MG63 (cell line): ENCODE data around the gene SSBP4. TPM values are rescaled to one million over a fixed set of nuclear protein-coding genes. Genes with fewer than 3 reads are reported as not detected.
A peak's percentile ranks its signal among the peaks of the same experiment; 100 is the strongest.
"Not testable (repeated sequence)": the region's sequence is repeated elsewhere in the genome, so short reads cannot be mapped to it uniquely, and the experiment has no call there.

Experiments used
- DNase-seq: peaks from one replicate; pipeline ENCODE4 v3.0.0-alpha.2; 2020
- H3K27me3 ChIP-seq: fragments of 250-450 bp; sonication (Bioruptor Pico); 2 replicates; pipeline ENCODE4 v1.5.1; 2020; ENCODE audit warnings: mild to moderate bottlenecking, moderate library complexity
- H3K36me3 ChIP-seq: fragments of 250-450 bp; sonication (Bioruptor Pico); 2 replicates; pipeline ENCODE4 v1.5.1; 2020; ENCODE audit warnings: mild to moderate bottlenecking, moderate library complexity
- H3K4me3 ChIP-seq: fragments of 250-450 bp; sonication (Bioruptor Pico); 2 replicates; pipeline ENCODE4 v1.5.1; 2020; ENCODE audit warnings: mild to moderate bottlenecking, moderate library complexity
- H3K9me3 ChIP-seq: fragments of 250-450 bp; sonication (Bioruptor Pico); 2 replicates; pipeline ENCODE4 v1.5.1; 2020; ENCODE audit warnings: mild to moderate bottlenecking, moderate library complexity
- total RNA-seq: library from RNA; depleted of rRNA; stranded (reverse); fragments of >200 nt; shearing (Covaris generic); gene quantifications from 2 replicates; pipeline ENCODE4 v1.2.3, GENCODE V29; 2014; ENCODE audit warnings: low replicate concordance; rRNA removed

SSBP4 gene
- 187 and 203 TPM in 2 replicates for total RNA-seq

GRCh38 chr19:18419195-18419698 lies at the start of gene SSBP4:
SSBP4 (plus strand) TSS chr19:18419398; CDS start chr19:18419649, 251 bp downstream.
- Histone ChIP-seq H3K27me3 (no peaks in the 10 kb centered on the region), H3K36me3 (peaks cover 32% of the 10 kb centered on the region), H3K9me3 (no peaks in the 10 kb centered on the region), H3K4me3 (peak within 1 kb of the TSS; percentile 77)
- DNase-seq = peak; percentile 80

DNA sequence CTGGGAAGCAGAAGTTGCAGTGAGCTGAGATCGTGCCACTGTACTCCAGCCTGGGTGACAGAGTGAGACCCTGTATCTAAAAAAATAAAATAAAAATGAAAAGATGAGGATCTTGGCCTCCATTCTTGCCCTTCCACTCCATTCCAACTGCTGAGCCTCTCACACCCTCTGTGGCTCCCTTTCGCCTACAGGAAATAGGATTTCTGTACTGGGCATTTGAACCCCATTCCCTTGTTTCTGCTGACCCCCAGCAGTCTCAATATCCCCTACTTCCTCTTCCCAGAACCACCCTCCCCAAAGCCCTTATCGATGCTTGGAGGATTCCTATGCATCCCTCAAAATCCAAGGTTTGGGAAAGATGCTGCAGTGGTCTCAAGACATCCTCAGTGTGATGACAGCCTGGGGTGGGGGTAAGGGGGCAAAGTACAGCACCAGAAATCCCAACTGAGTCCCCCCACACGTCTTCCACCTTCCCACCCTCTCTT lies 45.7 kb upstream of the SSBP4 start:
- Histone ChIP-seq H3K4me3 (no peak overlapping the region), H3K27me3 (no peaks in the 10 kb centered on the region), H3K9me3 (no peaks in the 10 kb centered on the region), H3K36me3 (no peaks in the 10 kb centered on the region)
- DNase-seq = no peak

- Histone ChIP-seq H3K9me3 (no peaks in the 10 kb centered on the region), H3K27me3 (no peaks in the 10 kb centered on the region)
- peak; percentile 99 for DNase-seq
Observed at GRCh38 chr19:18373892-18374629, 45.1 kb upstream of the SSBP4 start.

DNA sequence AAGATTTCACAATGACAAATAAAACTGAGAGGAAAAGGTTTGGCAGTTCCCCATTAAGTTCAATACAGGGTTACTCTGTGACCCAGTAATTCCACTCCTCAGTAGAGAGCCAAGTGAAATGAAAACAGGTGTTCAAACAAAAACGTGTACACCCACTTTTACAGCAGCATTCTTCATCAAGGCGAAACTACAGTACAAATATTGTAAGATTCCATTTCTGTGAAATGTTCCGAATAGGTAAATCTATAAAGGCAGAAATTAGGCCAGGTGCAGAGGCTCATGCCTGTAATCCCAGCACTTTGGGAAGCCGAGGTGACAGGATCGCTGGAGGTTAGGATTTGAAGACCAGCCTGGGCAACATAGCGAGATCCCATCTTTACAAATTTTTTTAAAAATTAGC lies 42.2 kb upstream of the SSBP4 start:
- H3K4me3 ChIP-seq = no peak overlapping the region
- H3K36me3 ChIP-seq = no peaks in the 10 kb centered on the region
- no peaks in the 10 kb centered on the region for H3K27me3 ChIP-seq
- no peaks in the 10 kb centered on the region for H3K9me3 ChIP-seq
- DNase-seq = no peak

More at GRCh38 chr19:18373892-18374629, 45.1 kb upstream of the SSBP4 start:
- H3K4me3 ChIP-seq = no peak overlapping the region
- H3K36me3 ChIP-seq = no peaks in the 10 kb centered on the region

GRCh38 chr19:18379803-18380747 lies 39.1 kb upstream of the SSBP4 start:
- peak; percentile 99 for DNase-seq
- Histone ChIP-seq H3K27me3 (no peaks in the 10 kb centered on the region), H3K9me3 (no peaks in the 10 kb centered on the region), H3K36me3 (no peaks in the 10 kb centered on the region), H3K4me3 (no peak overlapping the region)

DNA sequence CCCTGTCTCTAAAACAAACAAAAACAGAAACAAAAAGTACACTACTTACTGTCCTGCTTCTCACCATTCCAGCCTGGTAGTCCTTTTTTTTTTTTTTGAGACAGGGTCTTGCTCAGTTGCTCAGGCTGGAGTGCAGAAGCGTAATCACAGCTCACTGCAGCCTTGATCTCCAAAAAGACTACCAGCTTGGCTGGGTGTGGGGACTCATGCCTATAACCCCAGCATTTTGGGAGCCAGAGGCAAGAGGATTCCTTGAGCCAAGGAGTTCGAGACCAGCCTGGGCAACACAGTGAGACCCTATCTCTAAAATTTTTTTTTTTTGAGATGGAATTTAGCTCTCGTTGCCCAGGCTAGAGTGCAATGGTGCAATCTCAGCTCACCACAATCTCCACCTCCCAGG lies 38.4 kb upstream of the SSBP4 start:
- Histone ChIP-seq H3K4me3 (no peak overlapping the region), H3K27me3 (no peaks in the 10 kb centered on the region), H3K36me3 (no peaks in the 10 kb centered on the region), H3K9me3 (no peaks in the 10 kb centered on the region)
- no peak for DNase-seq

DNA sequence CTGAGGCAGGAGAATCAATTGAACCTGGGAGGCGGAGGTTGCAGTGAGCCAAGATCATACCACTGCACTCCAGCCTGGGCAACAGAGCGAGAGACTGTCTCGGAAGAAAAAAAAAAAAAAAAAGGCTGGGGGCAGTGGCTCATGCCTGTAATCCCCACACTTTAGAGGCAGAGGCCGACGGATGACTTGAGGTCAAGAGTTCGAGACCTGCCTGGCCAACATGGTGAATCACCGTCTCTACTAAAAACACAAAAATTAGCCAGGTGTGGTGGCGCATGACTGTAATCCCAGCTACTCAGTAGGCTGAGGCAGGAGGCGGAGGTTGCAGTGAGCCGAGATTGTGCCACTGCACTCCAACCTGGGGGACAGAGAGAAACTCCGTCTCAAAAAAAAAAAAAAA lies 35.6 kb upstream of the SSBP4 start:
- H3K9me3 ChIP-seq, H3K27me3 ChIP-seq, DNase-seq, H3K36me3 ChIP-seq, H3K4me3 ChIP-seq: not testable (repeated sequence)

GRCh38 chr19:18384775-18385174 lies 34.4 kb upstream of the SSBP4 start:
- H3K9me3 ChIP-seq = no peaks in the 10 kb centered on the region
- no peaks in the 10 kb centered on the region for H3K27me3 ChIP-seq
- peaks cover 4% of the 10 kb centered on the region; the same call in 1 of the 2 replicates for H3K36me3 ChIP-seq
- no peak for DNase-seq
- no peak overlapping the region for H3K4me3 ChIP-seq

GRCh38 chr19:18385359-18385674 lies 33.9 kb upstream of the SSBP4 start:
- DNase-seq = no peak
- no peaks in the 10 kb centered on the region for H3K9me3 ChIP-seq
- no peak overlapping the region for H3K4me3 ChIP-seq
- no peaks in the 10 kb centered on the region for H3K27me3 ChIP-seq
- H3K36me3 ChIP-seq = peaks cover 4% of the 10 kb centered on the region; the same call in 1 of the 2 replicates

DNA sequence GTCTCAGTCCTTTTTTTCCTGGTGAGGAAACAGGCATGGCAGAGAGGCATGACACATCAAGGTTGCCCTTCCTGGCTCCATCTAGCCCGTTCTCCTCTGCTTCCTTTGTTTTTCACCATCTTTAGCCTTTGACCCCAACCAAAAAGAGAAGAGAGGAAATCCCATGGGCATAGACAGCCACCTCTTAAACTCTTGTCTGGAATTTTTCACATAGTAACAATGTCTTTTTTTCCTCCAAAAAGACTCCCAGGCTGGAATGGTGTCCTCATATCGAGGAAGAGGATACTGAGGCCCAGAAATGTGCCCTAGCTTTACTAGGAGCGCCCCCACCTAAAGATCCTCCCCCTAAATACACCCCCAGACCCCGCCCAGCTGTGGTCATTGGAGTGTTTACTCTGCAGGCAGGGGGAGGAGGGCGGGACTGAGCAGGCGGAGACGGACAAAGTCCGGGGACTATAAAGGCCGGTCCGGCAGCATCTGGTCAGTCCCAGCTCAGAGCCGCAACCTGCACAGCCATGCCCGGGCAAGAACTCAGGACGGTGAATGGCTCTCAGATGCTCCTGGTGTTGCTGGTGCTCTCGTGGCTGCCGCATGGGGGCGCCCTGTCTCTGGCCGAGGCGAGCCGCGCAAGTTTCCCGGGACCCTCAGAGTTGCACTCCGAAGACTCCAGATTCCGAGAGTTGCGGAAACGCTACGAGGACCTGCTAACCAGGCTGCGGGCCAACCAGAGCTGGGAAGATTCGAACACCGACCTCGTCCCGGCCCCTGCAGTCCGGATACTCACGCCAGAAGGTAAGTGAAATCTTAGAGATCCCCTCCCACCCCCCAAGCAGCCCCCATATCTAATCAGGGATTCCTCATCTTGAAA lies 33.3 kb upstream of the SSBP4 start, which contains the start of gene GDF15:
Gene GDF15 (plus strand): TSS at position 484 of the 868 bp plus-strand sequence. CDS start 32 bp downstream, at position 516.
- no peaks in the 10 kb centered on the region for H3K27me3 ChIP-seq
- peak within 1 kb of the TSS; percentile 47 for H3K4me3 ChIP-seq
- DNase-seq = peak; percentile 82
- H3K36me3 ChIP-seq = peaks cover 4% of the 10 kb centered on the region; the same call in 1 of the 2 replicates
- H3K9me3 ChIP-seq = no peaks in the 10 kb centered on the region

DNA sequence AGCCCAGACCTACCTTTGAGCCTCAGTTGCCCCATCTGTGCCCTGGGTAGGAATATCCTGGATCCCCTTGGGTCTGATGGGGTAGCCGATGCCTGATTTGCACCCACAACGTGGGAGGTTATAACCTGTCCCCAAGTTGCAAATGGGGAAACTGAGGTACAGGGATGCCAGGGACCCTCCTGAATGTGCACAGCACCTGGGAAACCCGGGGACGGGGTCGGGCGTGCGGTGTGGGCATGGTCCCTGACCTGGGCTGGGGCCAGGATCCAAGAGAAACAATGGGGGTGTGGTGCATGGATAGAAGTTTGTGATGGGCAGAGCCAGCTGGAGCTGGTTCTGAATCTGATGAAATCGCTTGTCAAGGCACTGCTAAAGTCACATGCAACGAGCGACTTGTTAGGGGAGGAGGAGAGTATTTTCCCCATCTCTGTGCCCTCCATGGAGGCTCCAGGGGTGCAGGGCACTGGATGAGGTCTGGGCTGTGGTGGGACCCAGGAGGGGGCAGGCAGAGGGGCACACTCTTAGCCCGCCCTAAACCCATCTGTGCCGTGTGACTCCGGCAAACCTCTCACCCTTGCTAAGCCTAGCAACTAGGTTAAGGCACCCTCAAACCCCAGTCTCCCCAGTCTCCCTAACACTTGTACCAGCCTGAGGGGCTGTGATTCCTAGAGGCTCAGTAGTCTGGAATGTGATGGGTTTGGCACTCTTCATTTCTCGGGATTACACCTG lies 32.5 kb upstream of the SSBP4 start:
- DNase-seq = peak; percentile 44
- peak overlapping the region; percentile 47 for H3K4me3 ChIP-seq
- peaks cover 4% of the 10 kb centered on the region; the same call in 1 of the 2 replicates for H3K36me3 ChIP-seq
- no peaks in the 10 kb centered on the region for H3K9me3 ChIP-seq
- no peaks in the 10 kb centered on the region for H3K27me3 ChIP-seq

DNA sequence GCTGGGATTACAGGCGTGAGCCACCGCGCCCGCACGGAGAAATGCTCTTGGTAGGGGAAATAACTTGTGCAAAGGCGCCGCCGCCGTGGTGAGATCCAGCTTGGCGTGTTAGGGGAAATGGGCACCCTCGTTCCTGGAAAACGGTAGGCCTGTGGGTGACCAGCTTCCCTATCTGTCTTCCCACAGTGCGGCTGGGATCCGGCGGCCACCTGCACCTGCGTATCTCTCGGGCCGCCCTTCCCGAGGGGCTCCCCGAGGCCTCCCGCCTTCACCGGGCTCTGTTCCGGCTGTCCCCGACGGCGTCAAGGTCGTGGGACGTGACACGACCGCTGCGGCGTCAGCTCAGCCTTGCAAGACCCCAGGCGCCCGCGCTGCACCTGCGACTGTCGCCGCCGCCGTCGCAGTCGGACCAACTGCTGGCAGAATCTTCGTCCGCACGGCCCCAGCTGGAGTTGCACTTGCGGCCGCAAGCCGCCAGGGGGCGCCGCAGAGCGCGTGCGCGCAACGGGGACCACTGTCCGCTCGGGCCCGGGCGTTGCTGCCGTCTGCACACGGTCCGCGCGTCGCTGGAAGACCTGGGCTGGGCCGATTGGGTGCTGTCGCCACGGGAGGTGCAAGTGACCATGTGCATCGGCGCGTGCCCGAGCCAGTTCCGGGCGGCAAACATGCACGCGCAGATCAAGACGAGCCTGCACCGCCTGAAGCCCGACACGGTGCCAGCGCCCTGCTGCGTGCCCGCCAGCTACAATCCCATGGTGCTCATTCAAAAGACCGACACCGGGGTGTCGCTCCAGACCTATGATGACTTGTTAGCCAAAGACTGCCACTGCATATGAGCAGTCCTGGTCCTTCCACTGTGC lies 30.9 kb upstream of the SSBP4 start:
- peak; percentile 73 for DNase-seq
- H3K4me3 ChIP-seq = peak overlapping the region; percentile 27
- no peaks in the 10 kb centered on the region for H3K27me3 ChIP-seq
- peaks cover 4% of the 10 kb centered on the region; the same call in 1 of the 2 replicates for H3K36me3 ChIP-seq
- H3K9me3 ChIP-seq = no peaks in the 10 kb centered on the region

DNA sequence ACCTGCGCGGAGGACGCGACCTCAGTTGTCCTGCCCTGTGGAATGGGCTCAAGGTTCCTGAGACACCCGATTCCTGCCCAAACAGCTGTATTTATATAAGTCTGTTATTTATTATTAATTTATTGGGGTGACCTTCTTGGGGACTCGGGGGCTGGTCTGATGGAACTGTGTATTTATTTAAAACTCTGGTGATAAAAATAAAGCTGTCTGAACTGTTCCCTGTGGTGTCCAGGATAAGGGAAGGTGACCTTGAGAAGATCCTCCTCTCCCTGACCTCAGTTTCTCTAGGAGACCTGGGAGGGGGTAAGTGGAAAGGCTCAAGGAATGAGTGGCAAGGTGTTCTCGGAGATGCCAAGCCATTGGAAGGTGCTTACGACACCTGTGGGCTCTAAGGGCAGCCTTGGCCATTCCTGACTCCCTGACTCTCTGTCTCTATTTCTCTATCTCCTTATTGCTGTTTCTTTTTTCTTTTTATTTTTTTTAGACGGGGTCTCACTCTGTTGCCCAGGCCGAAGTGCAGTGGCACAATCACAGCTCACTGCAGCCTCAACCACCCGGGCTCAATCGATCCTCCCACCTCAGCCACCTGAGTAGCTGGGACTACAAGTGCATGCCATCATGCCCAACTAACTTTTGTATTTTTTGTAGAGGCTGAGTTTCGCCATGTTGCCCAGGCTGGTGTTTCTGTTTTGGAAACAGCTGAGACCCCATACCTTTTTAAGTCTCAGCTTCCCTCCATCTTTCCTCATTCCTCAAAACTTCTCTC lies 30.1 kb upstream of the SSBP4 start:
- no peak overlapping the region for H3K4me3 ChIP-seq
- no peaks in the 10 kb centered on the region for H3K27me3 ChIP-seq
- DNase-seq = no peak
- H3K36me3 ChIP-seq = peaks cover 4% of the 10 kb centered on the region; the same call in 1 of the 2 replicates
- H3K9me3 ChIP-seq = no peaks in the 10 kb centered on the region

DNA sequence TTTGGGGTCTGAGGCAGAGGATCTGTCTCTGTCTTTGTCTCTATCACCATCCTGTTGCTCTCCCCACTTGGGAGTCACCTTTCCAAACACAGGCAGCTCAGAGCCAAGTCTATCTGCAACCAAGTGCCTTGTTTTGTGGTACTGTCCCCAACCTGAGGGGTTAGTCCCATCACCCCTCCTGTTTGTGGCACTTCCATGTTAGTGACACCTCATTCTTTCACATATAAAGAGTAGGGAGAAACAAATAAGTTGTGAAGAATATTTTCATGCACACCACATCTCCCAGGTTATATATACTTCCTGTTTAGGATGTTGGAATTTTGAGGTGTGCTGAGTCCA lies 29.5 kb upstream of the SSBP4 start:
- DNase-seq = no peak
- Histone ChIP-seq H3K4me3 (no peak overlapping the region), H3K27me3 (no peaks in the 10 kb centered on the region), H3K9me3 (no peaks in the 10 kb centered on the region), H3K36me3 (peaks cover 4% of the 10 kb centered on the region; the same call in 1 of the 2 replicates)
